ENCODE measurements around the gene RAB3GAP2. TPM values are rescaled to one million over a fixed set of nuclear protein-coding genes. Genes with fewer than 3 reads are reported as not detected.

The RAB3GAP2 gene
- total RNA-seq, 5 donors from 2014 or later (not counting 1 experiment from before 2014, with no cell fraction given) = 42.1 to 55.1 (median 46.7) TPM

DNA sequence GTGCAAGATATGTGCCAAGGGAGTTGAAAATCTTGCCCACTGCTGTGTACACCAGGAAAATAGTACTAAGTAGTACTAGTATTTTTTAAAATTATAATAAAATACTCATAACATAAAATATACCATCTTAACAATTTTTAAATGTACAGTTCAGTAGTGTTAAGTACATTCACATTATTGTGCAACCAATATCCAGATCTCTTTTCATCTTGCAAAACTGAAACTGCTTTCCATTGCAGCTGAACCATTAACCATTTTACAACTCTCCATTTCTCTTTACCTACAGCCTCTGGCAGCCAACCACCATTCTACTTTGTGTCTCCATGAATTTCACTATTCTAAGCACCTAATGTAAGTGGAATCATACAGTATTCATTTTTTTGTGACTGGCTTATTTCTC is 19.3 kb upstream of the RAB3GAP2 start:
- no peaks in the 10 kb centered on the region for H3K9me3 Mint-ChIP-seq
- H3K27ac ChIP-seq (ENCODE audit: low read length) = no peak overlapping the region
- H3K4me1 Mint-ChIP-seq = no peaks in the 10 kb centered on the region
- no peaks in the 10 kb centered on the region for H3K36me3 Mint-ChIP-seq
- CTCF ChIA-PET = no interaction called here
- H3K27me3 Mint-ChIP-seq = peaks cover 27 to 34% of the 10 kb centered on the region in 2 donors
- ATAC-seq (replicated peaks in 1 of 4) = no peak
- no peaks in the 10 kb centered on the region for H3K4me1 ChIP-seq (ENCODE audit: control insufficient read depth in 1 of 2, extremely low read depth in 1 of 2, insufficient read depth in 2 of 2, low read length in 2 of 2)
- H3K27ac Mint-ChIP-seq = no peak overlapping the region
- H3K4me3 Mint-ChIP-seq = no peak overlapping the region
- H3K36me3 ChIP-seq (ENCODE audit: control insufficient read depth in 2 of 2, extremely low read depth in 1 of 2, insufficient read depth in 1 of 2, low read length in 1 of 2) = no peaks in the 10 kb centered on the region
- peaks cover 0 to 8% of the 10 kb centered on the region in 2 experiments for H3K27me3 ChIP-seq (replicated peaks in 1 of 2; ENCODE audit: control insufficient read depth in 2 of 2, extremely low read depth in 1 of 2, insufficient read depth in 2 of 2, low read length in 1 of 2)
- POLR2A ChIA-PET = no interaction called here
- no peaks in the 10 kb centered on the region for H3K9me3 ChIP-seq
- no peak for DNase-seq
- H3K4me3 ChIP-seq (ENCODE audit: control insufficient read depth in 1 of 2, extremely low read depth in 1 of 2, low read length in 1 of 2) = no peak overlapping the region

- H3K27ac Mint-ChIP-seq = no peak overlapping the region
- Histone ChIP-seq H3K9me3 (no peaks in the 10 kb centered on the region), H3K4me3 (ENCODE audit: control insufficient read depth in 1 of 2, extremely low read depth in 1 of 2, low read length in 1 of 2) (no peak overlapping the region), H3K27me3 (replicated peaks in 1 of 2; ENCODE audit: control insufficient read depth in 2 of 2, extremely low read depth in 1 of 2, insufficient read depth in 2 of 2, low read length in 1 of 2) (peaks cover 0 to 1% of the 10 kb centered on the region in 2 experiments), H3K4me1 (ENCODE audit: control insufficient read depth in 1 of 2, extremely low read depth in 1 of 2, insufficient read depth in 2 of 2, low read length in 2 of 2) (no peaks in the 10 kb centered on the region), H3K27ac (ENCODE audit: low read length) (no peak overlapping the region), H3K36me3 (ENCODE audit: control insufficient read depth in 2 of 2, extremely low read depth in 1 of 2, insufficient read depth in 1 of 2, low read length in 1 of 2) (no peaks in the 10 kb centered on the region)
- H3K4me1 Mint-ChIP-seq = no peaks in the 10 kb centered on the region
- WGBS (ENCODE audit: insufficient coverage) = no CpG with 5 or more reads among the region's 4 CpGs
- DNase-seq (no peak), ATAC-seq (replicated peaks in 1 of 4) (no peak)
- H3K36me3 Mint-ChIP-seq = no peaks in the 10 kb centered on the region
- H3K9me3 Mint-ChIP-seq = no peaks in the 10 kb centered on the region
- CTCF ChIA-PET = interaction anchor here in 1 of 2 donors (0.6 to 1.4 kb wide), 4 partner anchors 9 to 443 kb away, joined by 3 to 7 read pairs (median 4); no protein-coding TSS in a partner anchor
- H3K4me3 Mint-ChIP-seq = no peak overlapping the region
- peaks cover 22 to 28% of the 10 kb centered on the region in 2 donors for H3K27me3 Mint-ChIP-seq
- POLR2A ChIA-PET = interaction anchor here in 1 of 2 donors (0.6 kb wide), 1 partner anchor 268 kb away, joined by 3 read pairs; no protein-coding TSS in a partner anchor
These were observed 18.0 kb upstream of the RAB3GAP2 start for GRCh38 chr1:220290140-220290761.

GRCh38 chr1:220287129-220287528 is 14.9 kb upstream of the RAB3GAP2 start:
- no peaks in the 10 kb centered on the region for H3K4me1 Mint-ChIP-seq
- Histone ChIP-seq H3K4me3 (ENCODE audit: control insufficient read depth in 1 of 2, extremely low read depth in 1 of 2, low read length in 1 of 2) (no peak overlapping the region), H3K4me1 (ENCODE audit: control insufficient read depth in 1 of 2, extremely low read depth in 1 of 2, insufficient read depth in 2 of 2, low read length in 2 of 2) (no peaks in the 10 kb centered on the region), H3K36me3 (ENCODE audit: control insufficient read depth in 2 of 2, extremely low read depth in 1 of 2, insufficient read depth in 1 of 2, low read length in 1 of 2) (no peaks in the 10 kb centered on the region), H3K9me3 (no peaks in the 10 kb centered on the region), H3K27ac (ENCODE audit: low read length) (no peak overlapping the region), H3K27me3 (replicated peaks in 1 of 2; ENCODE audit: control insufficient read depth in 2 of 2, extremely low read depth in 1 of 2, insufficient read depth in 2 of 2, low read length in 1 of 2) (no peaks in the 10 kb centered on the region)
- no peaks in the 10 kb centered on the region for H3K9me3 Mint-ChIP-seq
- peaks cover 2 to 6% of the 10 kb centered on the region in 2 donors for H3K27me3 Mint-ChIP-seq
- no peak overlapping the region for H3K4me3 Mint-ChIP-seq
- no peak overlapping the region for H3K27ac Mint-ChIP-seq
- ChIA-PET POLR2A (no interaction called here), CTCF (no interaction called here)
- DNase-seq = no peak
- ATAC-seq (replicated peaks in 1 of 4) = no peak
- no peaks in the 10 kb centered on the region for H3K36me3 Mint-ChIP-seq
- WGBS (ENCODE audit: insufficient coverage) = 100% methylated on average over 5 of the region's 8 CpGs

- no peak overlapping the region for H3K4me3 Mint-ChIP-seq
- no peaks in the 10 kb centered on the region for H3K9me3 ChIP-seq
- H3K27me3 Mint-ChIP-seq = no peaks in the 10 kb centered on the region
- no peaks in the 10 kb centered on the region for H3K36me3 Mint-ChIP-seq
- no peaks in the 10 kb centered on the region for H3K4me1 Mint-ChIP-seq
- no CpG with 5 or more reads among the region's 1 CpG for WGBS (ENCODE audit: insufficient coverage)
- no peaks in the 10 kb centered on the region for H3K36me3 ChIP-seq (ENCODE audit: control insufficient read depth in 2 of 2, extremely low read depth in 1 of 2, insufficient read depth in 1 of 2, low read length in 1 of 2)
- POLR2A ChIA-PET = no interaction called here
- CTCF ChIA-PET = no interaction called here
- no peak overlapping the region for H3K4me3 ChIP-seq (ENCODE audit: control insufficient read depth in 1 of 2, extremely low read depth in 1 of 2, low read length in 1 of 2)
- no peak overlapping the region for H3K27ac Mint-ChIP-seq
- no peaks in the 10 kb centered on the region for H3K27me3 ChIP-seq (replicated peaks in 1 of 2; ENCODE audit: control insufficient read depth in 2 of 2, extremely low read depth in 1 of 2, insufficient read depth in 2 of 2, low read length in 1 of 2)
- H3K27ac ChIP-seq (ENCODE audit: low read length) = no peak overlapping the region
- H3K9me3 Mint-ChIP-seq = no peaks in the 10 kb centered on the region
- no peaks in the 10 kb centered on the region for H3K4me1 ChIP-seq (ENCODE audit: control insufficient read depth in 1 of 2, extremely low read depth in 1 of 2, insufficient read depth in 2 of 2, low read length in 2 of 2)
- DNase-seq (no peak), ATAC-seq (replicated peaks in 1 of 4) (no peak)
These were observed 11.4 kb upstream of the RAB3GAP2 start for GRCh38 chr1:220283625-220284024.

DNA sequence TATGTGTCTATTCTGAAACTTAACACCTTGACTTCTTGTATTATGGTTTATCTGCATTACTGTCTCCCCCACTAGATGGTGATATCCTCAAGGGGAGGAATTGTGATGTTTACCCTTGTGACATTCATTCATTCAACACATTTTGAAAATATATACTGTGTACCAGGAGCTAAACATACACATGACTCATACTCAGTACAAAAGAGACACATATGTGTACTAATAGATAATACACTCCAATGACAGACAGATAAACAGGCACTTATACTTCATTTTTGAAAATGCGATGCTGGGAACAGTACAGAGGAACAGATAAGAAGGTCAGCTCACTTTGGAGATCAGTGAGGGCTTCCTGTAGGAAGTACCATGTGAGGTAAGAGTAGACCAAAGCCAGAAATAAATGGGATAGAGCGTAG is 8.9 kb upstream of the RAB3GAP2 start:
- no peaks in the 10 kb centered on the region for H3K9me3 Mint-ChIP-seq
- Histone ChIP-seq H3K4me3 (ENCODE audit: control insufficient read depth in 1 of 2, extremely low read depth in 1 of 2, low read length in 1 of 2) (no peak overlapping the region), H3K27ac (ENCODE audit: low read length) (no peak overlapping the region), H3K27me3 (replicated peaks in 1 of 2; ENCODE audit: control insufficient read depth in 2 of 2, extremely low read depth in 1 of 2, insufficient read depth in 2 of 2, low read length in 1 of 2) (no peaks in the 10 kb centered on the region), H3K36me3 (ENCODE audit: control insufficient read depth in 2 of 2, extremely low read depth in 1 of 2, insufficient read depth in 1 of 2, low read length in 1 of 2) (no peaks in the 10 kb centered on the region), H3K9me3 (no peaks in the 10 kb centered on the region), H3K4me1 (ENCODE audit: control insufficient read depth in 1 of 2, extremely low read depth in 1 of 2, insufficient read depth in 2 of 2, low read length in 2 of 2) (no peaks in the 10 kb centered on the region)
- ChIA-PET POLR2A (interaction anchor here (0.6 kb wide), 2 partner anchors 29 to 1190 kb away, joined by 3 to 4 read pairs; no protein-coding TSS in a partner anchor), CTCF (interaction anchor here (0.7 to 1.4 kb wide), 4 partner anchors 9 to 452 kb away, joined by 3 to 10 read pairs (median 4); no protein-coding TSS in a partner anchor)
- H3K4me1 Mint-ChIP-seq = no peaks in the 10 kb centered on the region
- DNase-seq = no peak
- no peaks in the 10 kb centered on the region for H3K36me3 Mint-ChIP-seq
- no peak overlapping the region for H3K27ac Mint-ChIP-seq
- peaks cover 3 to 8% of the 10 kb centered on the region in 2 donors for H3K27me3 Mint-ChIP-seq
- no peak overlapping the region for H3K4me3 Mint-ChIP-seq
- 93% methylated on average over 2 of the region's 2 CpGs for WGBS (ENCODE audit: insufficient coverage)
- ATAC-seq (replicated peaks in 1 of 4) = no peak

DNA sequence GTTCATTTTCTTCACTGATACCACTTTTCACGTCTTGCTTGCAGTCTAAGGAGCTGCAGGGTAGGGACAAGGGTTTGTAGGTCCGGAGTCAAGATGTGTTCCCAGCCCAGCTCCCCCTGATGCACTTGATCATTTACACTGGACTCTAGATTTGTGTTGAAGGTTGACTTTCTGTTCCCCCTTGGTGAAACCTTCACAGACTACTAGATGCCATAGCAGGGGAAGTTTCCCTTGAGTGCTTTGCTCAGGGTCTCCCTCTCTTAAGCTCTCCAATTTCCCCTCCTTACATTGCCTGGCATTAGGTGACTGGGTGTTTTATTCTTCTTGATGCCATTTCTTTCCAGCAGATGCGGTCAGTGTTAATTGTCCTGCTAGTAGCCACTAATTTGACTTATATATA is 8.0 kb upstream of the RAB3GAP2 start:
- WGBS (ENCODE audit: insufficient coverage) = 60% methylated on average over 1 of the region's 3 CpGs
- Histone ChIP-seq H3K9me3 (no peaks in the 10 kb centered on the region), H3K4me3 (ENCODE audit: control insufficient read depth in 1 of 2, extremely low read depth in 1 of 2, low read length in 1 of 2) (no peak overlapping the region), H3K36me3 (ENCODE audit: control insufficient read depth in 2 of 2, extremely low read depth in 1 of 2, insufficient read depth in 1 of 2, low read length in 1 of 2) (no peaks in the 10 kb centered on the region), H3K27ac (ENCODE audit: low read length) (no peak overlapping the region), H3K27me3 (replicated peaks in 1 of 2; ENCODE audit: control insufficient read depth in 2 of 2, extremely low read depth in 1 of 2, insufficient read depth in 2 of 2, low read length in 1 of 2) (no peaks in the 10 kb centered on the region), H3K4me1 (ENCODE audit: control insufficient read depth in 1 of 2, extremely low read depth in 1 of 2, insufficient read depth in 2 of 2, low read length in 2 of 2) (no peaks in the 10 kb centered on the region)
- Mint-ChIP-seq H3K27me3 (peaks cover 3 to 12% of the 10 kb centered on the region in 2 donors), H3K9me3 (no peaks in the 10 kb centered on the region), H3K36me3 (no peaks in the 10 kb centered on the region), H3K27ac (no peak overlapping the region), H3K4me1 (no peaks in the 10 kb centered on the region), H3K4me3 (no peak overlapping the region)
- CTCF ChIA-PET = interaction anchor here (0.6 to 1.4 kb wide), 4 partner anchors 61 to 1462 kb away, joined by 3 to 10 read pairs (median 6); partner anchors contain the start of gene DUSP10 (in 1 of the 2)
- ATAC-seq (replicated peaks in 1 of 4) = no peak
- no peak for DNase-seq
- POLR2A ChIA-PET = interaction anchor here (0.6 kb wide), 2 partner anchors 11 to 28 kb away, joined by 3 to 4 read pairs; no protein-coding TSS in a partner anchor

Measured in T-cell (primary cell).